ENCODE results near the gene STAC.

STAC gene

DNA sequence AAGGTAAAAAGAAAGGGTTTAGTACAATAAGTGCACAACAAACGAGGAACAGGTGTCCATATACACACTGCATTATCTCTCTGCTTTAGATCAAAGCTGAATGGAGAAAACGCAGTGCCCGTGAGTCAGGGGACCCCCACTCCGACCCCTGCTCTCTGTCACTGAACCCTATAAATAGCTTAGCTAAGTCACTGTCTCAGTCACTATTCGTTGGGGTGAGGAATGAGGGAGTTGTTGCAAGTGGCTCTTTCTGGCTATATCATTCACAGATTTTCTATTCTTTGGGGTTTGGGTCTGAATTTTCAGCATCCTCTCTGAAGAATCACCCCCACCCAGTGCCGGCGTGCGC, 458 bp upstream of the STAC start:
- peaks cover 3% of the 10 kb centered on the region for H3K4me1 ChIP-seq (ENCODE audit: control insufficient read depth, insufficient read depth, low read length)
- peaks cover 26% of the 10 kb centered on the region for H3K27me3 ChIP-seq (ENCODE audit: control insufficient read depth, insufficient read depth, low read length)
- H3K36me3 ChIP-seq (ENCODE audit: control insufficient read depth, insufficient read depth, low read length), result no peaks in the 10 kb centered on the region
- no peaks in the 10 kb centered on the region for H3K9me3 ChIP-seq (ENCODE audit: control insufficient read depth, insufficient read depth, low read length)
- H3K9ac ChIP-seq (ENCODE audit: low read depth, low read length), result no peak overlapping the region
- peak overlapping the region; percentile 77 for H3K4me3 ChIP-seq (ENCODE audit: low read depth, low read length)

DNA sequence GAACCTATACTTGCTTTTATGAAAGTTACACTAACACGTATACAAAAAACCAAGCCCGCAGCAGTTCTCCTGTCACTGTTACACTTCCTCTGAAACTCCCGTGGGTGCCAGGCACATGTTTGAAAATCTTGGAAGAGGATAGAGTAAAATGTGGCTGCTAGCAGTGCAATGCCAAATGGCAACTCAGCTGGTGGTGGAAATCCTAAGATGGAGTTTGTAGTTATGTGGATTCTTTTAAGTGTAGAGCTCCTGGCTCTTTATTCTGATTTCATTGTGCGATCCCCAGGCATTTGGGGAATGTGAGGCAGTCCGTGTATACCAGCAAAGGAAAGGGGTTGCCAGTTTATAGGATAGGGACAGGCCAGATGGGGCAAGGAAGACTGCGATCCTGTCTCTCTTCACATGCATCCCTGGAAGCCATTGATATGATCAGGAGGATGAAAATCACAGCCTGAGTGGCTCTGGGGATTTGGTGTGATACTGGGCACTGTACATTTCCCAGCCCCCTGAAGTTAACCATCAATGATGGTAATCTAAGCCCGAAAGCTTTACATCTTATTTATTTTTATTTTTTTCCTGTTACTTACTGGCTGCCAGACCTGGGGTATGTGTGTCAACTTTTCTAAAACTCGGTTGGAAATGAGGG, 1.1 kb downstream of the STAC start:
- Histone ChIP-seq H3K4me1 (ENCODE audit: control insufficient read depth, insufficient read depth, low read length) (peaks cover 3% of the 10 kb centered on the region), H3K36me3 (ENCODE audit: control insufficient read depth, insufficient read depth, low read length) (no peaks in the 10 kb centered on the region), H3K9me3 (ENCODE audit: control insufficient read depth, insufficient read depth, low read length) (no peaks in the 10 kb centered on the region), H3K4me3 (ENCODE audit: low read depth, low read length) (peak overlapping the region; percentile 77), H3K27me3 (ENCODE audit: control insufficient read depth, insufficient read depth, low read length) (peaks cover 26% of the 10 kb centered on the region), H3K9ac (ENCODE audit: low read depth, low read length) (no peak overlapping the region)

DNA sequence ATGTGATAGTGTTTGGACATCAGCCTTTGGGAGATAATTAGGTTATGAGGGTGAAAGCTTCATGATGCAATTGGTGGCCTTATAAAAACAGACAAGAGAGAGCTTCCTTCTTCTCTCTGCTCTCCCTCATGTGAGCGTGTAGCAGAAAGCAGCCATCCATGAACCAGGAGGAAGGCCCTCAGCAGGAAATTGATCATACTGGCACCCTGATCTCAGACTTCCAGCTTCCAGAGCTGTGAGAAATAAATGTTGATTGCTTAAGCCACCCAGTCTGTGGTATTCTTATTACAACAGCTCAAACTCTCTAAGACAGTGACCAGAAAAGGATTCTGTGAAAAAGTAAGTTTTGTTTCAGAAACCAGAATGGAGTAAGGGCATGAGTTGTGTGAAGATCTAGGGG, 13.3 kb downstream of the STAC start:
- Histone ChIP-seq H3K9ac (ENCODE audit: low read depth, low read length) (no peak overlapping the region), H3K27me3 (ENCODE audit: control insufficient read depth, insufficient read depth, low read length) (no peaks in the 10 kb centered on the region), H3K4me3 (ENCODE audit: low read depth, low read length) (no peak overlapping the region)

DNA sequence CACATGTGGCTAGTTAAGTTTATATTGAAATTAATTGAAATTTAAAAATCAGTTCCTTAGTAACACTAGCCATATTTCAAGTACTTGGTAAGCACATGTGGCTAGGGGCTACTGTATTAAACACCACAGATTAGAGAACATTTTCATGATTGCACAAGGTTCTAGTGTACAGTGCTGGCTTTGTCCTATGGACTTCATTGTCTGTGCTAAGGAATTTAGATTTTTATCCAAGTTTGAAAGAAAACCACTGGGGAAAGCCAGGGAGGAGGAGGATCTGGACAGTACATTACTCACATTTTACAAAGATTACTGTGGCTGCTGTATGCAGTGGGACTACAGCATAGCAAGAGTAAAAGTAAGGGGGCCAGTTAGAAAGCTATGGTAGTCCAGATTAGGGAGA, 13.9 kb downstream of the STAC start:
- Histone ChIP-seq H3K4me3 (ENCODE audit: low read depth, low read length) (no peak overlapping the region), H3K9me3 (ENCODE audit: control insufficient read depth, insufficient read depth, low read length) (no peaks in the 10 kb centered on the region), H3K27me3 (ENCODE audit: control insufficient read depth, insufficient read depth, low read length) (no peaks in the 10 kb centered on the region), H3K36me3 (ENCODE audit: control insufficient read depth, insufficient read depth, low read length) (no peaks in the 10 kb centered on the region), H3K9ac (ENCODE audit: low read depth, low read length) (no peak overlapping the region), H3K4me1 (ENCODE audit: control insufficient read depth, insufficient read depth, low read length) (no peaks in the 10 kb centered on the region)

More for the DNA sequence above, 13.3 kb downstream of the STAC start:
- Histone ChIP-seq H3K4me1 (ENCODE audit: control insufficient read depth, insufficient read depth, low read length) (no peaks in the 10 kb centered on the region), H3K36me3 (ENCODE audit: control insufficient read depth, insufficient read depth, low read length) (no peaks in the 10 kb centered on the region), H3K9me3 (ENCODE audit: control insufficient read depth, insufficient read depth, low read length) (no peaks in the 10 kb centered on the region)

DNA sequence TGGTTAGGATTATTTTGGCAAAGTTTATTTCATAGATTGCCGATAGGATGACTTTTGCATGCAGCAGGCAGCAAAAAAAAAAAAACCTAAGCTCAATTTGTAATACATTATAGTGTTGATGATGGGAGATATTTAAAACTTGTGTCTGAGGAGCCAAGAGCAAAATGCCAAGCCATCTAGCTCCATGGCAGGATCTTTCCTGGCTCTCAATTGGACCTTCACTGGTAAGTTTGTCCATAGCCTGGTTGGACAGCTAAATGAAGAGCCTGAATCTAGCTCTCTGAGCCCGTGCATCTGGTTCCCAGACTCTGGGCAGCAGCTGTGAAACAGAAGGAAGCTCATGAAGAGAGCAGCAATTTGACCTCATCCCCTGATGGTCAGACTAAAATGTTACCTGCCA, 17.5 kb downstream of the STAC start:
- no peak overlapping the region for H3K9ac ChIP-seq (ENCODE audit: low read depth, low read length)
- no peaks in the 10 kb centered on the region for H3K9me3 ChIP-seq (ENCODE audit: control insufficient read depth, insufficient read depth, low read length)

DNA sequence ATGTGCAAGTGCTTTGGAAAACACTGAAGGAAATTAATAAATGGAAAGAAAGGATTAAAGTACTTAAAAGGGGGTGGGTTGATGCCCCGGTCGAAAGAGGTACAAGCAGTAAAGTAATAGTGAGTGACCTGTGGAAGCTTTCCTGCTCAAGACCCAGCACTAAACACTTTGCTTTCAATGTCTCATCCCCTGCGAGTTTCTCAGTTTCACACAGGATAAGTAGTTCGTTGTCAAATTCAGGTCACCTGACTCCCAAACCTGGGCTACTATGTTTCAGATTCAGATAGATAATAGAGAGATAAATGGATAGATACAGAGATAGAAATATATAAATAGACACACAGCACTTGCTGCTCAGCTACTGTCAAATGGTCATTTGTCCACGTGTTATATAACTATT, 19.6 kb downstream of the STAC start:
- H3K4me1 ChIP-seq (ENCODE audit: control insufficient read depth, insufficient read depth, low read length), result no peaks in the 10 kb centered on the region
- no peak overlapping the region for H3K9ac ChIP-seq (ENCODE audit: low read depth, low read length)
- no peaks in the 10 kb centered on the region for H3K36me3 ChIP-seq (ENCODE audit: control insufficient read depth, insufficient read depth, low read length)
- no peaks in the 10 kb centered on the region for H3K9me3 ChIP-seq (ENCODE audit: control insufficient read depth, insufficient read depth, low read length)
- H3K4me3 ChIP-seq (ENCODE audit: low read depth, low read length), result no peak overlapping the region
- no peaks in the 10 kb centered on the region for H3K27me3 ChIP-seq (ENCODE audit: control insufficient read depth, insufficient read depth, low read length)

More for the DNA sequence above, 17.5 kb downstream of the STAC start:
- Histone ChIP-seq H3K36me3 (ENCODE audit: control insufficient read depth, insufficient read depth, low read length) (no peaks in the 10 kb centered on the region), H3K27me3 (ENCODE audit: control insufficient read depth, insufficient read depth, low read length) (no peaks in the 10 kb centered on the region), H3K4me1 (ENCODE audit: control insufficient read depth, insufficient read depth, low read length) (no peaks in the 10 kb centered on the region), H3K4me3 (ENCODE audit: low read depth, low read length) (no peak overlapping the region)

DNA sequence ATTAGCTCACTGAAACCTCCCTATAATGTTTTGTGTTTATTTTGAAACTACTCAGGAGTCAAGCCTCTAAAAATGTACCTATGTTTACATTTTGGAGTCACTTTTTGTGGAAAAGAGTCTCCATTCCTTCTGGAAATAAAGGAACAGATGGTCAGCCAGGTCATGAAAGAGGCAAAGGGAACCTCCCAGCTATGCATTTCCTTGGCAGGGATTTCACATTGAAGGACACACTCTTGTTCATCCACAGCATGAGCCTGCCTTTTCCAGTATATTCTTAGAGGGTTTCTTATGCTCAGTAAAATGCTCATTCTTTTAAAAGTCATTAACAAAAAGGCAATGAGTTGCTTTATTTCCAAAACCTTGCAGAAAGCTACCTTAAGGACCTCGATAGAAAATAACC, 20.8 kb downstream of the STAC start:
- Histone ChIP-seq H3K36me3 (ENCODE audit: control insufficient read depth, insufficient read depth, low read length) (no peaks in the 10 kb centered on the region), H3K4me1 (ENCODE audit: control insufficient read depth, insufficient read depth, low read length) (no peaks in the 10 kb centered on the region), H3K9ac (ENCODE audit: low read depth, low read length) (no peak overlapping the region), H3K4me3 (ENCODE audit: low read depth, low read length) (no peak overlapping the region), H3K27me3 (ENCODE audit: control insufficient read depth, insufficient read depth, low read length) (no peaks in the 10 kb centered on the region), H3K9me3 (ENCODE audit: control insufficient read depth, insufficient read depth, low read length) (no peaks in the 10 kb centered on the region)

DNA sequence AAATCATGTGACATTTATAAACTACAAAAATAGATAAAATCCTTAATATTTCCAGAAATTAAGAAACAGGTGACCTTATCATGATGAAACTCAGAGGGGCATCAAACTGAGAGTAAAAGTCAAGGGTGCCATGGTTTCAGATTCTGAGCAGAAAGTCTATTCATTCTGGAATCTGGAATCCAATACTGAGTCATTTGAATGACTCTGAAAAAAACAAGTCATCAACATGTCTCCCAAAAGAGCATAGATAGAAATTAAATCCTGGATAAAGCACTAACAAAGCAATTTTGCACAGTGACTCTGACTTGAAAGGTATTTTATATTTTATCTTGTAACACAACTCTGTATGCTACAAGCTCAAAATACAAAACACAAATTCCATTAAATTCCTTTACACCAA, 23.4 kb downstream of the STAC start:
- no peak overlapping the region for H3K9ac ChIP-seq (ENCODE audit: low read depth, low read length)
- no peaks in the 10 kb centered on the region for H3K36me3 ChIP-seq (ENCODE audit: control insufficient read depth, insufficient read depth, low read length)
- H3K4me1 ChIP-seq (ENCODE audit: control insufficient read depth, insufficient read depth, low read length), result no peaks in the 10 kb centered on the region
- H3K9me3 ChIP-seq (ENCODE audit: control insufficient read depth, insufficient read depth, low read length), result no peaks in the 10 kb centered on the region
- no peaks in the 10 kb centered on the region for H3K27me3 ChIP-seq (ENCODE audit: control insufficient read depth, insufficient read depth, low read length)
- H3K4me3 ChIP-seq (ENCODE audit: low read depth, low read length), result no peak overlapping the region

DNA sequence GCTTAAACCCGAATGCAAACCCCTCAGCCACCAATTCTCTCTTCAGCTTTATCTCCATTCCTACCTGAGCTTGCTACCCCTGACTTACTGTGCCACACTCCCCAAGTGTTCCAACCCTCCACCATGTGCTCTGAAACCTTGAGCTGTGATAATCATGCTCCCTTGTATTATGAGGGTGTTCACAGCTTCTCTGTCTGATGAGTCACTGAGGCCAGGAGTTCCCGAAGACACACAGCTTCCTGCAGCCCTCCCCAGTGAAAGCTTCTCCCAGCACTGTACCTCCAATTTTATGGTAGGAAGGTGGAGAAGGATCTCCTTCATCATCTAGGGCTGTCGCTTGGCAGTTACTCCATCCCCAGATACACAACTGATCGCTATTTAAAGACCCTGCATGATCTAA, 24.9 kb downstream of the STAC start:
- H3K36me3 ChIP-seq (ENCODE audit: control insufficient read depth, insufficient read depth, low read length), result no peaks in the 10 kb centered on the region
- H3K4me1 ChIP-seq (ENCODE audit: control insufficient read depth, insufficient read depth, low read length), result no peaks in the 10 kb centered on the region
- H3K27me3 ChIP-seq (ENCODE audit: control insufficient read depth, insufficient read depth, low read length), result no peaks in the 10 kb centered on the region
- H3K9me3 ChIP-seq (ENCODE audit: control insufficient read depth, insufficient read depth, low read length), result no peaks in the 10 kb centered on the region
- no peak overlapping the region for H3K9ac ChIP-seq (ENCODE audit: low read depth, low read length)
- H3K4me3 ChIP-seq (ENCODE audit: low read depth, low read length), result no peak overlapping the region

DNA sequence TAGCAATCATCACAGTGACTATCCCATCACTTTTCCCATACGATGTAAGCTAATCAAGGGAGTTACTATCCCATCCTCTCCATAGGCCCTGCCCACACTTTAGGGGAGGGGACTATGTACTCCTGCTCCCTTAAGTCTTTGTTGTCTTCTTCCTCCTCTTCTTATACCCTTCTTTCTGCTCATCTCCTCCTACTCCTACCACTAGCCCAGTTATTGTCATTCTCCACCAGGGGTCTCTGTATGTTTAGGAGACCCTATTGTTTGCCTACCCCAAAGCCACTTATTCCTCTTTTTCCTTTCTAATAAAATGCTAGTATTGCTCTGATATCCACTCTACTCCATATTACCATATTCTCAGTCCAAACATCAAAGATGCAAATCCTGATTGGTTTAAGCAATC, 27.8 kb downstream of the STAC start:
- H3K9me3 ChIP-seq (ENCODE audit: control insufficient read depth, insufficient read depth, low read length), result no peaks in the 10 kb centered on the region
- no peaks in the 10 kb centered on the region for H3K4me1 ChIP-seq (ENCODE audit: control insufficient read depth, insufficient read depth, low read length)
- H3K36me3 ChIP-seq (ENCODE audit: control insufficient read depth, insufficient read depth, low read length), result no peaks in the 10 kb centered on the region
- no peak overlapping the region for H3K4me3 ChIP-seq (ENCODE audit: low read depth, low read length)
- no peak overlapping the region for H3K9ac ChIP-seq (ENCODE audit: low read depth, low read length)
- no peaks in the 10 kb centered on the region for H3K27me3 ChIP-seq (ENCODE audit: control insufficient read depth, insufficient read depth, low read length)

DNA sequence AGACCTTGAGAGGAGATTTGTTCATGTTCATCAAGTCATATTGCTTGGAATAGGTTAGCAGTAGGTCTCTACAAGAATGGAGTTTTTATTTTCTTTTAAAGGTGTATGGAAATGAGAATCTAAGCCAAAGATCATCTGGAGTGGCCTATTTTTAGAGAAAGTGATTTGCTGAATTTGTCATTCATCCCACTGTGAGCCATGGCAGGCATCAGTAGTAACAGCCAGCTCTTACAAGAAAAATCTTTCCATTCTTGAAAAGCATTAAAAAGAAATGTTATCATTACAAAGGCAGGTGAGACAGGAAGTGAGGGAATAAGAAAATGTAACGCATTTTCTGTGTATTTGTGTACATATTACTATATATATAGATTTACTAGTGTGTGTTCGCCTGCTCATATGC, 29.6 kb downstream of the STAC start:
- H3K4me3 ChIP-seq (ENCODE audit: low read depth, low read length), result no peak overlapping the region
- no peaks in the 10 kb centered on the region for H3K9me3 ChIP-seq (ENCODE audit: control insufficient read depth, insufficient read depth, low read length)
- H3K27me3 ChIP-seq (ENCODE audit: control insufficient read depth, insufficient read depth, low read length), result no peaks in the 10 kb centered on the region
- H3K9ac ChIP-seq (ENCODE audit: low read depth, low read length), result no peak overlapping the region
- no peaks in the 10 kb centered on the region for H3K4me1 ChIP-seq (ENCODE audit: control insufficient read depth, insufficient read depth, low read length)
- no peaks in the 10 kb centered on the region for H3K36me3 ChIP-seq (ENCODE audit: control insufficient read depth, insufficient read depth, low read length)

DNA sequence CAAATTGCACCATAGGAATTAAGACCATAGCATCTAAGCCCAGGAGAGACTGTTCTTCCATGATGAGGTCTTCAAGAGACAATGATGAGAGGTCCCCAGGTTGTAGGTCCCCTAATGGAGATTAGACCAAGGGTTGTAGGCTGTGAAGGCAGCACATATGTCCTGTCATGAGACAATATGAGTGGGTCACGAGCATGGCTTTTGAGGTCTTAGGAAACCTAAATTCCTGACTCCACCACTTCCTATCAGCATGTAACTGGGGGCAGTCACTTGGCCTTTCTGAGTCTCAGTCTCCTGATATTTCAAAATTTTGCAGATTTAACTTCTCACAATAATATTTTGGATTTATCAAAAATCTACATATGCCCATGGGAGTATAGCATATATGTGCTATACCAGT, 31.3 kb downstream of the STAC start:
- no peaks in the 10 kb centered on the region for H3K4me1 ChIP-seq (ENCODE audit: control insufficient read depth, insufficient read depth, low read length)
- H3K9ac ChIP-seq (ENCODE audit: low read depth, low read length), result no peak overlapping the region
- H3K27me3 ChIP-seq (ENCODE audit: control insufficient read depth, insufficient read depth, low read length), result no peaks in the 10 kb centered on the region
- H3K9me3 ChIP-seq (ENCODE audit: control insufficient read depth, insufficient read depth, low read length), result no peaks in the 10 kb centered on the region
- no peaks in the 10 kb centered on the region for H3K36me3 ChIP-seq (ENCODE audit: control insufficient read depth, insufficient read depth, low read length)
- H3K4me3 ChIP-seq (ENCODE audit: low read depth, low read length), result no peak overlapping the region
